Measurements from ENCODE around the gene RFPL4AL1.

- no peak for TF ChIP-seq CTCF (IDR thresholded peaks at IDR 0.05)
- TF ChIP-seq POLR2A (IDR thresholded peaks at IDR 0.05) = no peak
Observed at GRCh38 chr19:55820037-55820436, 51.1 kb downstream of the RFPL4AL1 start.

Measured in lower leg skin (tissue), 3 donors.